IPS-11a (cell line): Measurements from ENCODE around the gene TMEM183A.

Experiments used
- H3K4me3 ChIP-seq: one replicate; pipeline ENCODE4 v1.5.1; 2013; ENCODE audit warnings: low read depth, low read length, control low read depth

Gene TMEM183A

DNA sequence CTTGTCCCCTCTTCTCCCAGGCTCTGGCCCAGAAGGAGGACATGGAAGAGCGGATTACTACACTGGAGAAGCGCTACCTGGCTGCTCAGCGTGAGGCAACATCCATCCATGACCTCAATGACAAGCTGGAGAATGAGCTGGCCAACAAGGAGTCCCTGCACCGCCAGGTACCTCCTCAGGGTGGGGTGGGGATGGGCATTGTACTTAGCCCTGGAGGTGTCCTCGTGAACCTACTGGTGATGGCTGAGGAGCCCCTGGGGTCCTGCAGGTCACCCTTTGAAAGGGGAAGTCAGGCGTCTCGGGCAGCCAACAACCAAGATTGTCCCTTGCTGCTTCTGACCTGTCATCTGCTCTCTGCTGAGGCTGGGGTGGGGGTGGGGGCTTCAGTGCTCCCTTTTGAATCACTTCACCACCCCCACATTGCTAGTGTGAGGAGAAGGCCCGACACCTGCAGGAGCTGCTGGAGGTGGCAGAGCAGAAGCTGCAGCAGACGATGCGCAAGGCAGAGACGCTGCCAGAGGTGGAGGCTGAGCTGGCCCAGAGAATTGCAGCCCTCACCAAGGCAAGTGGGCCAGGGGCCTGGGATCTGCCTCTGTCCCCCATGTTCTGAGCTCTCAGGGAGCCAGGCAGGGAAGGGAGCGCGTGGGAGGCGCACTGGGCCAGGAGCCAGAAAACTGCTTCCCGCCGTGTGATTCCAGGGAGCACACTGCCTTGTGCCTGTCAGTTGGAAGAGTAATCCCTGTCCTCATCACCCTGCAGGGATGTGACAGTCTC is 38.8 kb downstream of the TMEM183A start:
- no peak overlapping the region for H3K4me3 ChIP-seq

DNA sequence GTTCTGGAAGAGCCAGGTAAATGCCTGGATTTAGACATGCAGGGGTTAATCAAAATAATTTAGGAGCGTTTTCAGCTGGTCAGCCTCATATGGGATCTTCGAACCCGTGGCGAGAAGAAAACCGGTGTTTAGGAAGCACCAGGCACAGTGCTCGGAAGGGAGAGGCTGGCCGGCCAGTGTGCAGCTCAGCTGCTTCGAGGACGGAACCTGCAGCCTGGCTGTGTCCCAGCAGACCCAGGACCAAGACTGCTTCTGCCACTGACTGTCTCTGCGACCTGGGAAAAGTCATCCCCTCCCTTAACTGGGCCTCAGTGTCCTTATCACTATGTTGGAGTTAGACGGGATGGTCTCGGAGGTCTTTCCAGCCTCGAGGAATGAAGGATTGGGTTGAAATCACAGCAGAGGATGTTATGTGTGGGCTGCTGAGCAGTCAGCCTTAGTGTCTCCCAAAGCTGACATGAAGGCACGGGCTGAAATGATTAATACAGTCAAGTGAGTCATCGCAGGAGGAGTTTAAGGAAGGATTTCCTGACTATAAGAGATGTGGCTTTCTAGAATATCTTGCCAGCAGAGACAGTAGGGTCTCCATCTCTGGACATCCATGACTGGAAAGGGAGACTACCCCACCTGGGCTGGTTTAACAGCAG is 39.9 kb downstream of the TMEM183A start:
- H3K4me3 ChIP-seq = no peak overlapping the region

DNA sequence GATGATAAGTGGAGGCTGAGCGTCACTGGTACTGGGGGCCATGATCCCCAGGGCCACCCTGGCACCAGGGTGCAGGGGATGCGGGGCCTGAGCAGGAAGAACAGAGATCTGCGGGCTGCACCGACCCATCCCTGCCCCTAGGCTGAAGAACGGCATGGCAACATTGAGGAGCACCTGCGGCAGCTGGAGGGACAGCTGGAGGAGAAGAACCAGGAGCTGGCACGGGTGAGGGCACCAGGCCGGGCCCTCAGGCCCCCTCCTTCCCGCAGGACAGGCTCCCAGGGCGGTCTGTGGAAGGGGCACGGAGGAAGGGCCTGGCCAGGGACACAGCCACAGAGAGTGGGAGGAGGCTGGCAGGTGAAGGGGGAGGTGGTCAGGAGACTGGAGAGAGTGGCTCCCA is 40.9 kb downstream of the TMEM183A start:
- no peak overlapping the region for H3K4me3 ChIP-seq

DNA sequence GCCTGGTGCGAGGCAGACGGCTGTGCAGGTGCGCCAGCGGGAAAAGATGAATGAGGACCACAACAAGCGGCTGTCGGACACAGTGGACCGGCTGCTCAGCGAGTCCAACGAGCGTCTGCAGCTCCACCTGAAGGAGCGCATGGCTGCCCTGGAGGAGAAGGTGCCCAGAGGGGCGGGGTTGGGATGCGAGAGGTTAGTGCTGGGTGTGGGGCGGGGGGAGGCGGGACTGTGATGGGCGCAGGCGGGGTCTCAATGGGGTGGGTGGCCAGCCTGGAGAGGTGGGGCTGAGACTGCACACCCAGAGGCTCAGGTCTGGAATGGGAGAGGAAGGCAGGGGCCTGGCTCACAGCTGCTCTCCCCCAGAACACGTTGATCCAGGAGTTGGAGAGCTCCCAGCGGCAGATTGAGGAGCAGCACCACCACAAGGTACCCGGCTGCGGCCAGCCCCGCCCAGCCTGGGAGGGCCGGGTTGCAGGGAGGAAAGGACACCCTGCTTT is 41.4 kb downstream of the TMEM183A start:
- no peak overlapping the region for H3K4me3 ChIP-seq

DNA sequence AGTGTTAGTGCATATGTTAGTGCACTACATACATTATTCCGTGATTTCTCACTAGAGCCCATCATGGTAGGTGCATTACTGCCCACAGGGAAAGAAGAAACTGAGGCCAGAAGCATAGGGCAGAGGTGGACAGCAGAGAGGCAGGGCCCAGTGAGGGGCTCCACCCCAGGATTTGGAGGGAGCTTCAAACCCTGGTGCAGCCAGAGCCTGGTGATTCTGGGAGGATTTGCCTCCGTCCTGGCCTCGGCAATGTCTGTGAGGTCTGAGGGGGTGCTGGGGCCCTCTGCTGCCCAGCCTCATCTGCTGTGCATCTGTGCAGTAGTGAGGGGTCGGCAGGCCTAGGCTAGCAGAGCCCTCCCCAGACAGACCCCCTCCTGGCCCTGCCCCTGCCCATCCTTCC is 41.9 kb downstream of the TMEM183A start:
- H3K4me3 ChIP-seq = no peak overlapping the region

DNA sequence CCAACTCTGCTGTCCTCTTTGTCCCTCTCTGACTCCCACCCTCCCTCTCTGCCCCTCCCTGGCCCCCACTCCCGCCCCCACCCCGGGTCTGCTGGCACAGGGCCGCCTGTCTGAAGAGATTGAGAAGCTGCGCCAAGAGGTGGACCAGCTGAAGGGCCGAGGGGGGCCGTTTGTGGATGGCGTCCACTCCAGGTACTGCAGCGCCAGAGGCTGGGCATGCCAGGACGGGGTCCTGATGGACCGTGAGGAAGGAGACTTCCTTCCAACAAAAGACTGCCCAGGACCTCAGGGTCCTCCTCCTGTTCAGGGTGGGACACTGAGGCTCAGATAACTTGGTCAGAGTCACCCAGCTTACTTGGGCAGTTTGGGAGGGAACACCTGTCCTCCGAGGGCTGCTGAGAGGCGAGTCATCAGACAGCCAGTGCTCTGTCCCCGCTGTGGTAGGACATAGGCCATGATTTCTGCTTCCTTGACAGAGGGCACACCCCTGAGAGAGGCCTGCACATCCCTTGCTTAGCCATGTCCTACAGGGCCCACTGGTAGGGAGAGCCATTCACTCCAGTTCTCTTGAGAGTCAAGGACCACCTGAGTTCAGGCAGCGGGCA is 42.5 kb downstream of the TMEM183A start:
- no peak overlapping the region for H3K4me3 ChIP-seq

DNA sequence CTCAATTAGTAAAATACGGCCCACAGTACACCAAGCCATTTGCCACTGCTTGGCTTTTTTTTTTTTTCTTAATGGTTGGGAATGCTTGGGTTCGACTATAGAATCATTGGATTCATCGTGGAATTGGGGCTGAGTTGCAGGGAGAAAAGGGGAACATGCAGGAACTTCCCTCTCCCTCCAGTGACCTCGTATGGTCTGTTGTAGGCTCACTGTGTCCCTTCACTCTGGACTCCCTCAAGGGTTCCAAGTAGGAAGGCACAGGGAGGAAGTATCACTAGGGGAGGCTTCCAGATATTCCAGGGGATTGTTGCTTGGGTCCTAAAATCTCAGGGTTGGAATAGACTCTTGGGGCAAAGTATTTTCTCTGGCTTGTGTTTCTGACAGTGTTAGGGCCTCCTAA is 43.7 kb downstream of the TMEM183A start:
- H3K4me3 ChIP-seq = no peak overlapping the region

DNA sequence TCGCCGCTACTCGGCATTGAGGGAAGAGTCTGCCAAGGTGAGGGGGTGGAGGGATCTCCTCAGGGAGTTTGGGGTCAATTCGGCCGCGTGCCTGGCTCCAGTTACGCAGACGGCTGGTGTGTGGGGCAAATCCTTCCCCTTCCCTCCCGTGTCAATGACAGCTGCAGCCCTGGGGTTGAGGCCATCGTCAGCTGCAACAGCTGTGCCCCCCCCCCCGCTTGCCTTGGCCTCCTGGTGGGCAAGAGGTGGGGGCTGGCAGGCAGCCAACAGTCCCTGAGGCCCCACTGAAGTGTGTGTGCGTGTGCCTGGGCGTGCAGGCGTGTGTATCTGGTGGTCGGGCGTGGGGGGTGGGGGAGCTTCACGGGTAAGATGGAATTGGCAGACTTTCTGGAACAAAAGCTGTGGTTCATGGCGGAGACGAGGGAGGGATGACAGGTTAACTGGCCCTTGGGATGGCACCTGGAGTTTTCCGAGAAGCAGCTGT is 44.7 kb downstream of the TMEM183A start:
- H3K4me3 ChIP-seq = no peak overlapping the region

DNA sequence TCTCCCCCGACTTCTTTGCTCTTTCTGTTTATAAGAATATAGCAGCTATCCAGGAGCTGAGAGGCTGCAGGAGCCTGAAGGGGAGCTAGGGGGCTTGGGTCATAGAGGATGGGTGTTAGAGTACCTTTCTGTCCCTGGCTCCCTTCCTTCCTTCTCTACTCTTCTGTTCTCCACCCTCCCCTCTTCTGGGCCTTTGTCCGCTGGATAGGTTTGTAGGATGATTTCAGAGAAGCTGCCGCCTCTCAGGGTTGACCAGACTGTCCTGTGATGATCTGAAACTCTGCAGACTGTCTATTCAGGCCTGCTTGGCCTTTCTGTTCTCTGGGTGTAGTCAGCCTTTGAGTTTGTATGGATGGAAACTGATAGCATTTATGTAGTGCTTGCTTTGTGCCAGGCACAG is 45.4 kb downstream of the TMEM183A start:
- no peak overlapping the region for H3K4me3 ChIP-seq

DNA sequence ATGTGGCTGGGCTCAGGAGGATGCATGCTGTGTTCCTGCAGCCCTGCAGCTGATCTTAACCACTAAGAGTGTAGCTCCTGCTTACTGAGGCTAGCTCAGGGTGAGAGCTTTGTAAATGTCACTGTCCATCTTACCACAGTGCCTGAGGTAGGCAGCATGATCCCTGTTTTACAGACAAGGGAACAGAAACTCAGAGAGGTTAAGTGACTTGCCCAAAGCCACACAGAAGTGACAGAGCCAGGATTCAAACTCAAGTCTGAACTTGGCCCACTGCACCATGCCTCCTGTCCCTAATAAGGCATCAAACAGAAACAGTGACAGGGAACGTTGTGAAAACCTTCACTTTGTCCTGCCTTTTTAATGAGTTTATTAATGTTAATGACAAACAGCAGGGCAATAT is 47.0 kb downstream of the TMEM183A start:
- H3K4me3 ChIP-seq = no peak overlapping the region

DNA sequence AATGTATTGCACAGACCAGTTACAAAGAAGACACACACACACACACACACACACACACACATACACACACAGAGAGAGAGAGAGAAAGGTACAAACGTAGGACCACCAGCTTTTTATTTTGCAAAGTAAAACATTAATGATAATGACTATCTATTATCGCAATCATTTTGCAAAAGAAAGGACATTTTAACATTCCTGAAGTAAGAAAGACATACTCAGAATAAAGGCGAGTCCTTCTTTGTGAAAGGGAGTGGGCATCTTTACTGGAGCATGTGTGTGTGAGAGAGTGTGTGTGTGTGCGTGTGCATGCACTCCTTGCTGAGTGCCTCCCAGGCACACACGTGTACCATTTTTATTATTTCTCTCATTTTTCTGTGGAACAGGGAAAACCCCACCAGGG is 47.5 kb downstream of the TMEM183A start:
- H3K4me3 ChIP-seq = no peak overlapping the region

DNA sequence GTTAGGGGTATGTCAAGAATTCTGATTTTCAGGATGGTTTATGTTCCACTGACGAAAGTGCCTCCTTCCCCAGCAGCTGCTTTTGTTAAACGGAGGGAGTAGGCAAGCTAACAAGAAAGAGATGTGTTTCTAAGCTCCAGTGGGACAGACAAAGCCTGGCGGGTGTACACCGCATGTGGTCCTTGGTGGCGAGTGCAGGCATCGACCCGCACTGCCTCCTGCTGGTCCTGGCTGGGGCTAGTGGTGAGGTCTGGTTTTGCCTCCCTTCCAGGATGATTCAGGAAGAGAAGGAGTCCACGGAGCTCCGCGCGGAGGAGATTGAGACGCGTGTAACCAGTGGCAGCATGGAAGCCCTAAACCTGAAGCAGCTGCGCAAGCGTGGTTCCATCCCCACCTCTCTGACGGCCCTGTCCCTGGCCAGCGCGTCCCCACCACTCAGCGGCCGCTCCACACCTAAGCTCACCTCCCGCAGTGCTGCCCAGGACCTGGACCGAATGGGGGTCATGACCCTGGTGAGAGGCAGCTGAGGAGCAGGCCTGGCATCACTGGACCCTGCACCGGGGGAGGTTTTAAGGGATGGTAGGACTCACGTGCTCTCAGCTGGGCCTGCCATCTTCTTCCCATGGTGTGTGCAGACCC is 48.1 kb downstream of the TMEM183A start:
- no peak overlapping the region for H3K4me3 ChIP-seq

DNA sequence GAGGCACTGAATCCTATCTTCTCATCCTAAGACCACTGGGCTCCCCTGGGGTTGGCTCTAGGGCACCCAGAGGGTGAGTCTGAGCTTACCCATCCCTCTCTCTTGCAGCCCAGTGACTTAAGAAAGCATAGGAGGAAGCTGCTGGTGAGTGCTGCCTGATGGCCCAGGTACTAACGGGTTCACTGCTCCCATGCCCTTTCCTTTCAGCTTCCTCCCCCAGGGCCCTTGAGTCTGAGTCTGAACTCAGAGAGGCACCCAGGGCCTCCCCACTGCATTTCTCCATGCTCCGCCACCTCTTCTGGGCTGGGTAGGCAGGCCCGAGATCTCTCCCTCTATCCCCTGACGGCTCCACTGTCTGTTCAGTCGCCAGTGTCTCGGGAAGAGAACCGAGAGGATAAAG is 48.8 kb downstream of the TMEM183A start:
- no peak overlapping the region for H3K4me3 ChIP-seq

DNA sequence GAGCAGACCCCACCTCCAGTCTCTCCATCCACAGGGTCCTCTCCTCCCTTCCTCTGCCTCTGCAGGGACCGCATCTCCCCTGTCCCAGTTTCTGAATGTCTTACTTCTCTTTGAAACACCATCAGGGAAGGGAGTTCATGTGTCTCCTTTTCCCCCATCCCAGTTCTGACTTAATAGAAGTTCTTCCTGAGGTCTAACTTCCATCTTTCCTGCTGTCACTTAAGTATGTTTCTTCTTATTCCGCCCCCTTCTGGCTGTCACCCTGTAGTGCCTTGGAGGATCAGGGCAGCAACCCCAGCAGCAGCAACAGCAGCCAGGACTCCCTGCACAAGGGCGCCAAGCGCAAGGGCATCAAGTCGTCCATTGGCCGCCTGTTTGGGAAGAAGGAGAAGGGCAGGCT is 49.3 kb downstream of the TMEM183A start:
- no peak overlapping the region for H3K4me3 ChIP-seq

DNA sequence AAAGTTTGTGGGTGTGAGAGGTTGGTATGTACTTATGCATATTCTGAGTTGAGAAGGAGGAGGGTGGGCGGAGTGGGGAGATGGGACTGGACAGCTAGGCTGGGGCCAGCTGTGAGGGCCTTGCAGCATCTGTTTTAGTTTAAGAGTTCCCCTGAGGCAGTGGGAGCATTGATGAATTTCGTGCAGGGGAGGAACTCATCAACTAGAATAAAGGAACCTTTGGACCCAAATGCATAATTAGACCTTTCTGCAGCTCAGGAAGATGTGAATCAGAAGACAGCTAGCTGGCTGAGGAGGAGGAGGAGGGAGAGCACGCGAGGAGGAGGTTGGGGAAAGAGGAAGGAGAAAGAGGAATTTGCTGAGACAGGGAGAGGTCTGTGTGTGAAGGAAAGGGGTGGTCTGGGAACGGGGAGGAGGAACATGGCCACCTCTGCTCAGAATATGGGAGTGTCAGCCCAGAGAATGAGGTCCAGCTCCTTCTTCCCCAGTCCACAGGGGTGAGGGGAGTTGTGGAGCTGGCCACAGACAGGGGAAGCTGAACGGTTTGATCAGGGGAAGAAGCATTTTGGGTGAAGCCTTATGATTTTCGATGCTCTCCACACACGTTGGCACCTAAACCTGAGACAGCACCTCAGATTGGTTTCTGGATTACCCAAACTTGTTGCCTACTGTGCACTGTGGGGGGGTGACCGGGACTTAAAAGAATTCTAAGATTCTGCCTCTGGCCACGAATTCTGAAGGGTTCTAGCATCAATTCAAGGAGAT is 50.9 kb downstream of the TMEM183A start:
- no peak overlapping the region for H3K4me3 ChIP-seq

DNA sequence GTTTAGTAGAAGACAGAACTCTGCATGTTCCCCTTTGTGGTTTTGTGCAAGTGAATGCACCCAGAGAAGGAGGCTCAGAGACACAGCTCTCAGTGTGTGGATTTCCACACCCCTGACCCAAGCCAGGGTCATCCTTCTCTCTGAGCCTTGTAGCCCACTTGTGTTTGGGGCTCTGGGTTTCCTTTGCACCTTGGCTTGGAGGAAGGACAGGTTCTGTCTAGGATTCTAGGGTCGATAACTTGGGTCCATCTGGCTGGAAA is 51.4 kb downstream of the TMEM183A start:
- no peak overlapping the region for H3K4me3 ChIP-seq

DNA sequence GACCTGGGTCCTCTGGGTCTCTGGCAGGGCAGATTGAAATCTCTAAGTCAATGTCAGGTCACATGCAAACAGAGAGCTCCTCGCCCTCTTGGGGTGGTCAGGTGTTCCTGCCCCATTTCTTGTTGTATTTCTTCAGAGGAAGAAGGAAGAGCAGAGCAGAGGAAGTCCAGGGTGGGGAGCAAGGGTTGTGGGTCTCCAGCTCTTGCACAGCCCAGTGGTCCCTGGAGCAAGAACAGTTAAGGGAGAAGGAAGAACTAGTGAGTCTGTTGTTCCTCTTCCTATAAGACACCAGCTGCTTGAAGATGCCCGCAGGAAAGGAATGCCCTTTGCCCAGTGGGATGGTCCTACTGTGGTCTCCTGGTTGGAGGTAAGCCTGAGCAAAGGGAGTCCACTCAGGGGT is 52.3 kb downstream of the TMEM183A start:
- no peak overlapping the region for H3K4me3 ChIP-seq

DNA sequence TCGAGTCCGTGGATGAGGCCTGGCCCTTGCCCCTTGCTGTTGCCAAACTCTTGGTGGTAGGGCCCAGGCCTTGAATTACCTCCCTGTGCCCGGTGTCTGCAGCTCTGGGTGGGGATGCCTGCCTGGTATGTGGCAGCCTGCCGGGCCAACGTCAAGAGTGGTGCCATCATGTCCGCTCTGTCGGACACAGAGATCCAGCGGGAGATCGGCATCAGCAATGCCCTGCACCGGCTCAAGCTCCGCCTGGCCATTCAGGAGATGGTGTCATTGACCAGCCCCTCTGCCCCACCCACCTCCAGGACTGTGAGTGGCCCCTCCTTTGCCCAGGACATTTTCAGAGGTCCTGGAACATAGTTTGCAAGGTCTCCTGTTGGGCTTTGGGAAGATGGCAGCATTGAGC is 52.9 kb downstream of the TMEM183A start:
- H3K4me3 ChIP-seq = no peak overlapping the region

DNA sequence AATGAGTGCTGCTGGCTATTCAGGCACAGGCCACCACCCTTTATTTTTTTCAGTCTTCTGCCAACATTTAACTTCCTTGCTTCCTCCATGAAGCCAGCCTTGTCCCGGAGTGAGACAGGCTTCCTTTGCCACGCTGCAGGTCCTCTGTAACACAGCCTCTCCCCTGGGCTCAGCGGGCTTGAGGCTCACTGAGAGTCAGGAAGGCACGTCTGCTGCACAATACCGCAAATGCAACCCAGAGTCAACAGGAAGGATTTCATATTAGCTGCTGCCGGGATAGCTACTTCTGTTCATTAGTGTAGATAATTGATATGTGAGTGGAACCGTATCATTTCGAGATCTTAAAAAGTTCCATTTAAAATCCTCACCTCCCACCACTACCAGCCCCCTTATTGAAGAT is 56.1 kb downstream of the TMEM183A start:
- no peak overlapping the region for H3K4me3 ChIP-seq

DNA sequence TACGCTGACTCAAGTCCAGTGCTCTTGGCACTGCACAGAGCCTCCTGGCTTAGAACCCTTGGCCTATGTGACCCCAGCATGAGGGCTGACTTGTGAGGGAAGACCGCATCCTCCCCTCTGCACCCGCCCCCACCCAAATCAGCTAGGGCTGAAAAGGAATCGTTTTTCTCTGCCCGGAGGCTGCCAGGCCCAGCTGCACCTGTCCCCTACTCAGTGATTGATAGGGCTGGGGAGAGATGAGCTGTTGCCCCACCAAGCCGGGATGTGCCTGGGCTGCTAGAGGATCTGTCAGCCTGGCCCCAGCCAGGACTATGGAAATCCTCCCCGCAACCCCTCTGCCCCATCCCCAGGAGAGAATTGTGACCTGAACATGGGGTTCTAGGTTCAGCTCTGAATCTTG is 58.0 kb downstream of the TMEM183A start:
- no peak overlapping the region for H3K4me3 ChIP-seq

DNA sequence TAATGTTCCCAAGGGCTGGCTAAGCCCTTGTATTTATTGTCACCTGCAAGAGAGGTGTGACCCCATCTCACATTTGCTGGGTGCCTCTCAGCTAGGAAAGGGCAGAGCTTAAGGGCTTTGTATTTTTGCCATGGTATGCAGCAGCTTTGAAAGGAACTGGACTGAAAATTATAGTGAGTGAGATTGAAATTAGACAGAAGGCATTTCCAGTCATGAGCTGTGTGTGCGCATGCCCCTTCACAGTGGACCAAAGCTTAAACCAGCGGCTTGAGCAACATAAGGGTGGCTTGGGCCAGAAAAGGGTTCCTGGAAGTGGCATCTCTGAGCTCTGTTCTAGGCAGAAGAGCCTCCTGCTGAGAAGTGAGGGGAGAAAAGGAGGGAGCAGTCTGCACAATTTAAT is 58.8 kb downstream of the TMEM183A start:
- H3K4me3 ChIP-seq = no peak overlapping the region
